Testis (tissue), 2 donors: ENCODE data around the gene PRIM2.

Source experiments
- POLR2A ChIP-seq: fragments of 450-650 bp; IDR thresholded peaks from one replicate; pipeline ENCODE4 v1.6.1; 2017; ENCODE audit warnings: antibody characterized with exemption, mild to moderate bottlenecking, moderate library complexity
- TF ChIP-seq, protein P1 (sequence below), 3 experiments: fragments of 450-650 bp in 2 of 3; fragments of 200-600 bp in 1 of 3; sonication (generic) in 1 of 3; IDR thresholded peaks; one replicate each; pipeline ENCODE4 v1.5.1; 2016 to 2019; ENCODE audit warnings: antibody characterized with exemption in 3 of 3, mild to moderate bottlenecking in 2 of 3, moderate library complexity in 1 of 3

DNA sequence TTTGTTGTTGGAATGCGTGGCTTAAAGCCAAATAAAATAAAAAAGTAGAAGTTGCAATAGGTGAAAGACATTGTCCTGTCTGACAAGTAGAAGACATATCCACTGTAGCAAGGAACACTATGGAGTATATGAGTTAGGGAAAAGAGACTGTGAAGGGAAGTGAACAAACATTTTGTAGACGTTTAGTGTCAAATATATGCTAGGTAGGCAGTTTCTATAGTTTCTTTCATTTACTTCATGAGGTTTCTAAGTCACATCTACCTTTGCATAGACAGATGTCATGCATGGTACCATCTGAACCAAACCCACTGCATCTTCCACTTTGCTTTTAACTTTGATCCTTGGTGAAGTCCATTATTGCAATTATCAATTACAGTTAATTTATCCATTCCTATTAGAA is 9.9 kb downstream of the PRIM2 start:
- TF ChIP-seq, protein P1, sequence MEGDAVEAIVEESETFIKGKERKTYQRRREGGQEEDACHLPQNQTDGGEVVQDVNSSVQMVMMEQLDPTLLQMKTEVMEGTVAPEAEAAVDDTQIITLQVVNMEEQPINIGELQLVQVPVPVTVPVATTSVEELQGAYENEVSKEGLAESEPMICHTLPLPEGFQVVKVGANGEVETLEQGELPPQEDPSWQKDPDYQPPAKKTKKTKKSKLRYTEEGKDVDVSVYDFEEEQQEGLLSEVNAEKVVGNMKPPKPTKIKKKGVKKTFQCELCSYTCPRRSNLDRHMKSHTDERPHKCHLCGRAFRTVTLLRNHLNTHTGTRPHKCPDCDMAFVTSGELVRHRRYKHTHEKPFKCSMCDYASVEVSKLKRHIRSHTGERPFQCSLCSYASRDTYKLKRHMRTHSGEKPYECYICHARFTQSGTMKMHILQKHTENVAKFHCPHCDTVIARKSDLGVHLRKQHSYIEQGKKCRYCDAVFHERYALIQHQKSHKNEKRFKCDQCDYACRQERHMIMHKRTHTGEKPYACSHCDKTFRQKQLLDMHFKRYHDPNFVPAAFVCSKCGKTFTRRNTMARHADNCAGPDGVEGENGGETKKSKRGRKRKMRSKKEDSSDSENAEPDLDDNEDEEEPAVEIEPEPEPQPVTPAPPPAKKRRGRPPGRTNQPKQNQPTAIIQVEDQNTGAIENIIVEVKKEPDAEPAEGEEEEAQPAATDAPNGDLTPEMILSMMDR (IDR thresholded peaks at IDR 0.05) = no peak
- TF ChIP-seq POLR2A = no peak
